GM06990 (cell line): ENCODE measurements around the gene DIS3L.

Source experiments
- DNase-seq: peaks from one replicate; pipeline ENCODE4 v3.0.0-alpha.2; 2011; ENCODE audit not compliant: insufficient read length; ENCODE audit errors: extremely low read depth
- H3K27me3 ChIP-seq: replicated peaks from 2 replicates; pipeline ENCODE4 v1.6.0; 2011; ENCODE audit warnings: low read length; ENCODE audit not compliant: control insufficient read depth, insufficient read depth
- H3K36me3 ChIP-seq: 2 replicates; pipeline ENCODE4 v1.5.1; 2011; ENCODE audit warnings: low read length; ENCODE audit not compliant: control insufficient read depth, insufficient read depth
- H3K4me3 ChIP-seq: replicated peaks from 2 replicates; pipeline ENCODE4 v1.5.1; 2011; ENCODE audit warnings: low read depth, mild to moderate bottlenecking, control low read depth, low read length
- TF ChIP-seq, protein P1 (sequence below): IDR thresholded peaks from 2 replicates; pipeline ENCODE4 v1.5.1; 2011; ENCODE audit warnings: low read length, control low read depth, mild to moderate bottlenecking, inconsistent platforms; ENCODE audit not compliant: insufficient read depth, poor library complexity, severe bottlenecking

DIS3L gene

DNA sequence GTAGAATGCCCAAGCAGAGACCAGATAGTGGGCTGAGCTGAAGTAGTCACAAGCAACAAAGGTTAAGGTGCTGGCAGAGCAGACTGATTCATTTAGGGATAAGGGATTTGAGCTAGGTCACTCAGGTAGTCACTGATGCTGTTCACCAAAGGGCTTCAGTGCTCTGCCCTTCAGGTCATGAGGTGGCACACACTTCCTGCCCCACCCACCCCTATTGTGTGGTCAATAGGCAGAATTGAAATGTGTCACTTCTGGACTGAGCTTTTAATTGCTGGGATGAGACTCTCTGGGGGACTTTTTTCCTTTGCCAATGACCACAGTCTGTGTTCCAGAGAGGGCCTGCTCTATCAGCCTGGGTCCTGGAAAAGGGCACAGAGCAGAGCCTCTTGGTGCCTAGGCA lies 2.9 kb upstream of the DIS3L start:
- DNase-seq, result no peak
- Histone ChIP-seq H3K4me3 (no peak overlapping the region), H3K27me3 (no peaks in the 10 kb centered on the region), H3K36me3 (no peaks in the 10 kb centered on the region)
- TF ChIP-seq, protein P1, sequence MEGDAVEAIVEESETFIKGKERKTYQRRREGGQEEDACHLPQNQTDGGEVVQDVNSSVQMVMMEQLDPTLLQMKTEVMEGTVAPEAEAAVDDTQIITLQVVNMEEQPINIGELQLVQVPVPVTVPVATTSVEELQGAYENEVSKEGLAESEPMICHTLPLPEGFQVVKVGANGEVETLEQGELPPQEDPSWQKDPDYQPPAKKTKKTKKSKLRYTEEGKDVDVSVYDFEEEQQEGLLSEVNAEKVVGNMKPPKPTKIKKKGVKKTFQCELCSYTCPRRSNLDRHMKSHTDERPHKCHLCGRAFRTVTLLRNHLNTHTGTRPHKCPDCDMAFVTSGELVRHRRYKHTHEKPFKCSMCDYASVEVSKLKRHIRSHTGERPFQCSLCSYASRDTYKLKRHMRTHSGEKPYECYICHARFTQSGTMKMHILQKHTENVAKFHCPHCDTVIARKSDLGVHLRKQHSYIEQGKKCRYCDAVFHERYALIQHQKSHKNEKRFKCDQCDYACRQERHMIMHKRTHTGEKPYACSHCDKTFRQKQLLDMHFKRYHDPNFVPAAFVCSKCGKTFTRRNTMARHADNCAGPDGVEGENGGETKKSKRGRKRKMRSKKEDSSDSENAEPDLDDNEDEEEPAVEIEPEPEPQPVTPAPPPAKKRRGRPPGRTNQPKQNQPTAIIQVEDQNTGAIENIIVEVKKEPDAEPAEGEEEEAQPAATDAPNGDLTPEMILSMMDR, result no peak

DNA sequence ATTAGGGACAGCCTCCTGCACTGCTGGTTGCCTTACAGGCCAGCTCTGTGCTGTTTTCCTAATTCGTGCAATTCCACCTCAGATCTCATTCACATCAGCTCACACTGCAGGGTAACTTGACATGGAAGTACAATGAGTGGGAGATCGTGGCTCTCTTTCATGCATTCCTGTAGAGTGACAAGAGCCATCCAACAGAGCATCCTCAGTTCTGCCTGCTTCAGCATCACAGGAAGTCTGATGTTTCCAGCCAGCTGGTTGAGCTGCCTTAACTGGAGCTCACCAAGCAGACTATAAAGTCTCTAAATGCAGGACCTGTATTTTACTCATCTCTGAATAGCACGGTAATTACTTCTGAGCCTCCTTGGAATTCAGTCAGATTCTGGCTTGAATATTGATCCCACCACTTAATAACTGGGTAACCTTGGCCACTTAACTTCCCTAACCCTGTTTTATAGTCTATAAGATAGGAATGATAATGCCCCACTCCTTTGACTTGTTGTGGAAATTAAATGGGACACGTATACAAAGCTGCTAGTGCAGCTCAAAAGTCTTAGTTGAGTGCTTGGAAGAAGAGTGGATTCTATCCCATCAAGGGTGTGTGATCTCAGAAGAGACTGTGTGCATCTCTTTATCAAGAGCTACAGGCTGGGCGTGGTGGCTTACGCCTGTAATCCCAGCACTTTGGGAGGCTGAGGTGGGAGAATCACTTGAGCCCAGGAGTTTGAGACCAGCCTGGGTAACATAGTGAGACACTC lies 1.4 kb upstream of the DIS3L start:
- no peaks in the 10 kb centered on the region for H3K36me3 ChIP-seq
- no peak for DNase-seq
- no peak overlapping the region for H3K4me3 ChIP-seq
- TF ChIP-seq, protein P1, result no peak
- no peaks in the 10 kb centered on the region for H3K27me3 ChIP-seq

DNA sequence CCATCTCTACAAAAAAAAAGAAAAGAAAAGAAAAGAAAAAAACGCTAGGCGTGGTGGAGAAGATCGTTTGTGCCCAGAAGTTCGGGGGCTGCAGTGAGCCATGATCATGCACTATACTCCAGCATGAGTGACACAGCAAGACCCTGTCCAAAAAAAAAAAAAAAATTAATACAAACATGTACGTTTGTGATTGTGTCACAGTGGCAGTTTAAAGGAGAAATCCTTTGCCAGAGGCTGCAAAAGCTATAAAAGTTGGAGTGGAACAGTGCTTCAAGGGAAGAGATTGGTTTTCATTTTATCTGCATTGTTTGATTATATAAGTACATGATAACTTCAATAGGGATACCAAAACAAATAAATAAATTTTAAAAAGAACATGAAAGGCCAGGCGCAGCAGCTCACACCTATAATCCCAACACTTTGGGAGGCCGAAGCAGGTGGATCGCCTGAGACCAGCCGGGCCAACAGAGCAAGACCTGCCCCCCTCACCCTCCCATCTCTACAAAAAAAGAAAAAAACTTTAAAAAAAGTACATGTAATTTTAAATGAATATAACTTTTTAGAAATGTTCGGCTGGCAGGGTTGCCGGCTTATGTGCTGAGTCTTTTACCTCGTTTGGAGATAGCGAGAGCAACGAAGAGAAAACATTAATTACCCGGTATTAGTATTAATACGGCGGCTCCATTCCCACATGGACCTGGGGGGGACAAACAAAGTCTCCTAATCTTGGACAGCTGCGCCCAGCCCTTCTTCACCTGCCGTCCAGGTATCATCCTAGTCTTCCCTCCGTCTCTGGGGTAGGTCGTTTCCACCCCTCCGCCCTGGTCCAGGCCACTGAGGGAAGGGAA lies 573 bp upstream of the DIS3L start:
- Histone ChIP-seq H3K36me3 (no peaks in the 10 kb centered on the region), H3K4me3 (peak overlapping the region; percentile 73), H3K27me3 (no peaks in the 10 kb centered on the region)
- DNase-seq, result no peak
- TF ChIP-seq, protein P1, result no peak

DNA sequence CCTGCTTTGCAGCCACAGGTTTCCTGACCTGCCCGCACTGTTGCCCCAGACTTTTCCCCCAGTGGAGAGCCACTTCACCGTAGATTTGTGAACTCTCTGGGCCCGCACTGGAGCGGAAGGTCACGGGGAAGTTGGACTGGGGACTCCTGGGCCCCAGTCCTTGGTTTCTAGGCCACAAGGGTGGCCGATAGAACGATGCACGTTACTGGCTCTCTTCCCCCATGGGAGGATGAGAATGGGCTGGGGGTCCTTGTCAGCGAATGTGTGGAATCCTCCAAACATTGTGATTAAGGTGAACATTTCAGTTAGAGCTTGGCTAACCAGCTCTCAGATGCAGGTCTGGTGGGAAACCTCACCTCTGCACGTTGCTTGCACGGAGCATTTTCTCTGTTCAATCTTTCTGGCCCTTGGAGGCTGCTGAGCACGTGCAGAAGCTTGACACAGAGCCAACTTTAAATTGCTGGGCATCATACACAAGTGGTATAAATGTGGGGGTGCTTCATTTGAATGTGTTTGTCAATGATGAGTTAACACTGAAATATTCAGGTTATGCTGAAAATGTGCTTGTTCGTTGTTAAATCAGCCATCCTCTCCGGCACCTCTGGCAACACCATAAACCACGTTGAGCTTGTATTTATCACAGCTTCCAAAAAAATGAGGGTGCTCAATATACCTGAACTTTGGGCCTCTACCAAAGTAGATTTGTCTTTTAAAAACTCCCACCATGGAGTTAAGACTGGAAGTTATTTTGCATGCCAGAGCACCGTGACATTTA lies 976 bp downstream of the DIS3L start:
- TF ChIP-seq, protein P1, result no peak
- no peak for DNase-seq
- H3K4me3 ChIP-seq, result peak overlapping the region; percentile 73
- no peaks in the 10 kb centered on the region; the same call in 1 of the 2 replicates for H3K36me3 ChIP-seq
- H3K27me3 ChIP-seq, result no peaks in the 10 kb centered on the region

DNA sequence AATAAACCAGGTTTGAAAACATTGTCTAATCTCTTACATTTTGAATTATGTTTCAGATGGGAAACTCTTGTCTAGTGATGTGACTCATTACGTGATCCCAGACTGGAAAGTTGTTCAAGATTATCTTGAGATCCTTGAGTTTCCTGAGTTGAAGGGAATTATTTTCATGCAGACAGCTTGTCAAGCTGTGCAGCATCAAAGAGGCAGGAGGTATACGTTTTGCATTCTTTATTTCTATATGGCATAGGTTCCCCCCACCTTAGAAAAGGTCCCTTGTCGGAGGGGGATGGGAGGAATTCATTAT lies 1.5 kb downstream of the DIS3L start:
- peak overlapping the region; percentile 73 for H3K4me3 ChIP-seq
- H3K36me3 ChIP-seq, result no peaks in the 10 kb centered on the region; the same call in 1 of the 2 replicates
- TF ChIP-seq, protein P1, result no peak
- no peak for DNase-seq
- H3K27me3 ChIP-seq, result no peaks in the 10 kb centered on the region
